SHP77 treated with DMSO at 0.1 percent for 48 hours (cell line): ENCODE results near the gene CA5A.
"Not testable (repeated sequence)": the region's sequence is repeated elsewhere in the genome, so short reads cannot be mapped to it uniquely, and the experiment has no call there.

Source experiments
- DNase-seq: peaks from one replicate; lab custom pipeline; 2025; lab: John Stamatoyannopoulos, UW

CA5A gene

DNA sequence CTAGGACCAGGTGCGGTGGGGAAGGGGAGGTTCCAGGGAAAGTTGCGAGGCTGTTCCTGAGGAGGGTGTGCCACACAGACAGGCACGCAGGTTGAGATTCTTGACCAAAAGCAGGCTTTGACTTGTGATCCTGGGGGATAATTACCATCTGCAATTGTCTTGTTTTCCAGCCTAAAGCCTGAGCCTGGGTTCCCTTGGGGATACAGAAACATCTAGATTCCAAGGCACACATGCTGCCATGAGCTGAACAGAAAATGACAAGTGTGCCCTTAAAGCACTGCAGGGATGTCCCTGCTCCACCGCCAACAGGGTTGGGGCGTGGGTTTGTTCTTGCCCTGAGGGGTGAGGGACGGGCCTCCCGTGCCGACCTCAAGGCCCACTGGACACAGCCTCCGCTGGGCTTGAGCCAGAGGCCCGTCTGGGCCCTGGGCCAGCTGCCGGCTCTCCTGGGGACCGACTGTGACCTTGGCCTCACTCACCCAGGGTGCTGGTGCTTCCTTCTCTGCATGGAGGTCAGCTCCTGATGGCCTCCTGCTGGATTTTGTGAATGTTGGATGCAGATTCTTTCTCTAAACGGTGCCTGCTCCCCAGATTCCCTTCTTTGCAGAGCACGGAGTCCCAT is 14.0 kb downstream of the CA5A start:
- no peak for DNase-seq

DNA sequence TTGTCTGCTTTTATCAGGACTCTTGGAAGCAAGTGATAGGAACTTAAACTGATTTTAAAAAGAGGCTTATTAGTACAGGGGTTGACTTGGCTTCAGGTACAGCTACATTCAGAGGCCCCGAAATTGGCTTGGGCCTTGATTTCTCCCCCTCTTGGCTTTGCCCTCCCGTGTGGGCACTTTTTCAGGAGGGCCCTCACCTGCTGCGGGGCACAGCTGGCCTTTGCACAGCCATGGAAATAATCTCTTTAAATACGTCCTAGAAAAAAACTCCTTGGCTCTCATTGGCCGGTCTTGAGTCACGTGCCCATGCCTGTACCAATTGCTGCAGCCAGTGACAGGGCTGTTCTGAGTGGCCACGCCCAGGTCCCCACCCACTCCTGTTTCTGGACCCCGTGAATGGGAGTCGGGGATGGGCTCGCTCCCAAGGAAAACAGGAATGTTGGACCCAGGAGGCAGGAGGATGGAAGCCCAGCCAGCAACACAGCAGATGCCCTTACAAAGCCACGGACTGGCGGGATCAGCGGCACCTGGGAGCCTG is 15.0 kb downstream of the CA5A start:
- peak; percentile 97 for DNase-seq

DNA sequence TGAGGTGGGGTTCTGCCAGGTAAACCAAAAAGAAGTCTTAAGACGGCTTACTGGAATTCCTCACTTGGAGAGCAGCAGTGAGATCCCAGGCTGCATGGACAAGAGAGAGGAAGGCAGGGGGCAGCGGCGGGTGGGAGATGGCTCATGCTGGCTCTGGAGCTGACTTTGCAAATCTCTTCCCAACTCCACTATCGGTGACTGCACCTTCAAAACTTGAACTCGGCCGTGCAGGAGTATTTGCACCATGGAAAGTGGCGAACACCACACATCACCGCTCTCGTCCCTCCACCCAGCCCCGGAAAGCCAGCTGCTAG is 16.7 kb downstream of the CA5A start:
- DNase-seq = no peak

DNA sequence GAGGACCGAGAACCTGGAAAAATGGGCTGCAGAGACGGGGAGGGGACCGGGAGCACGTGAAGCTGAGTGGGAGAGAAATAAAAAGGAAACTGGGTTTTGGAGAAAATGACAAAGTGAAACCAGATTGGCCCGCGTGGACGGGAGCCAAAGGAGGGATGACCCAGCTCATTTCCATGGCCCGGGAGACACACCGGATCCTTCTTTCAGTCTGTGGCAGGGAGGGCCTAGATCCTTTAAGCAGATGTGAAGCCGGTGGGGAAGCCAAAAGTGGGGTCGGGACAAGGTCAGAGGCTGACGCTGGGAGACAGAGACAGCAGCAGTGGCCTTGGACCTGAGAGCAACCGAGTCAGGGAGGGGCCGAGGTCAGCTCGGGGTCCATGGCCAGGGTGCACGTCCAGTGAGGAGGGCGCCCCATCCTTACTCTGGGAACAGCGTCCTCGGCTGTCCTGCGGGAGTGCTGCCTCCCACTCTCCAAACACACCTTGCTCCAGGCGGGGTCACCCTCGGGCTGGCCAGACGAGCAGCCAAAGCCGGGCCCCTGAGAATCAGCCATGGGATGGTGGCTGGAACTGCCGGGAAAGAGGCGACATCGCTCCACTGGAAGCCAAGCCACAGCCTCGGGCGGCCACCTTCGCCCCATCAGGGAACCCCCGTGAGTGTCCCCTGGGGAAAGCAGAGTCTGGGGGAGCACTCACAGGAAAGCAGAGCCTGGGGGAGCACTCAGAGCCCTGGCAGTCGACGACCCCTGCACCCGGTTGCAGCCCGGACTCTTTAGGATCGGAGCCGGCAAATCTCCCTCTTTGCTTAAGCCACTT is 17.3 kb downstream of the CA5A start:
- DNase-seq = no peak

DNA sequence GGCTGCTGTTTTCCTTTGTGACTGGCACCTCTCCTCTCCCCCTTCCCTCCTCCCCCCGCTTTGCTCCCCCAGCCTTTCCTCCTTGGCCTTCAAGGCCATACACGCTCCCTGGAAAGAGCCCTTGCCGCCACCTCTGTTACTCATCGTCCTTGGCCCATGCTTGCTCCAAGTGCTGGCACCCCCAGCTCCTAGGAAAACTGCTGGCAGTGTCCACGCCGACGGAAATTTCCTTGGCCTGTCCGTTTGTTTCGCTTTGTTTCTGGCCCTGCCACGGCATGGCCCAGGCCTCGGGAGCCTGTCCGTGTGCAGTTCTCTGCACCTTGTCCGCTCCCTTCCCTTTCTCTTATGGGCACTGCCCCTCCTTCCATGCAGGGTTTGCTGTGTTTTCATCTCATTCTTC is 18.0 kb downstream of the CA5A start:
- no peak for DNase-seq

DNA sequence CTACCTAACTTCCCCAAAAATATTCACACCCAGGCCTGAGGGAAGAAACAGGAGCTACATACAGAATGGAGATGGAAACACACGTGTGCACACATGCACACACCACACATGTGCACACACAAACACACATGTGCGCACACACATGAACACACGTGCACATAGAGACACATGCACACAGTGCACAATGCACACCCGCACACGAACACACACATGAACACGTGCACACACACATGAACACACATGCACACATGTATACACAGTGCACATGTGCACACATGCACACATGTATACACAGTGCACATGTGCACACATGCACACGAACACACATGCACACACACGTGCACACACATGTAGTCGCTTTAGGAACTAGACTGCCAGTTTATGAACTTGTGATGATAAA is 18.8 kb downstream of the CA5A start:
- DNase-seq = no peak

DNA sequence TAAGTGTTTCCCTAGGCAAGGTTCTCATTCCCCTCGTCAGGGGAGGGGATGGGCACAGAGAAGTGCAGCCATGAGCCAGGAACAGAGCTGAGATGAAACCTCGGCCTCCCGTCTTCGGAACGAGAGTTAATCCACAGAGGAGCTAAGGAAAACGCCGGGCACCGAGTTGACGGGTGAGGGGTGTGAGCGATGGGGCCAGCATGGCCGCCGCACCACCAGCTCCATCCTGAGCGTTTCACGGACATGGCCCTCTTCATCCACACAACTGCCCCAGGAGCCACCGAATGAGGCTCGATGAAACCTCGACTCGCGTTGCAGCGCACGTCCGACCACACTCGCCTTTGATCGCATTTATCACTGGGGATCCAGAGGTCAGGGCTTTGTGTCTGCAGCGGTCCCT is 21.5 kb downstream of the CA5A start:
- DNase-seq = no peak

DNA sequence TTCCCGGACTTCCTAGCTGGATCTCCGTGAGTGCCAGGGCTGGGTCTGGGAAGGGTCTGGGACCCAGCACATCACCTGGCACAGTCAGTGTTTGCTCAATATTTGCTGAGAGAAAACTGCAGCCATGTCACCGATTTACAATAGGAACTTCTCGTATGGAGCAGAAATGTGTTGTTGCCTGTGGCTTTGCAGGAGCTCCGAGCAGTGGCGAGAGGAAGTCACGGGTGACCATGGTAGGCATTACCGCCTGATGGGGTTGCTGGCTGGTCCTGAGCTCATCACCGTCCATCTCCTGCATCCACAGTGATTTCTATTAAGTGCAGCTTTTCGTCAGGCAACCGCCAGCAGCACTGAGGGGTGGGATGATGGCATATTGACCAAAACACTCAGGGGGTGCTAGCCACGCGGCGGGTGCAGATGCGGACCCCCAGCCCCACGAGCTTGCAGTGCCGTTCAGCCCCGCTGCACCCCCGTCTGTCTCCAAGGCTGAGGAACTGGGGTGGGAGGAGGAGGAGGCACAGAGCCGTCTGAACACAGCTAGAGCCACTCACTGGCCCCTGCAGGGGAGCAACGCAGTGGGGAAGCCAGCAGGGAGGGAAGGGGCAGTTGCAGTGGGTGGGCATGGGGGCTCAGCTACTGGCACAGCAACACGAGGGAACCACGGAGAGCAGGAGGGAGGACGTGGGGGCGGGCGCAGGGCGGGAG is 22.2 kb downstream of the CA5A start:
- not testable (repeated sequence) for DNase-seq

DNA sequence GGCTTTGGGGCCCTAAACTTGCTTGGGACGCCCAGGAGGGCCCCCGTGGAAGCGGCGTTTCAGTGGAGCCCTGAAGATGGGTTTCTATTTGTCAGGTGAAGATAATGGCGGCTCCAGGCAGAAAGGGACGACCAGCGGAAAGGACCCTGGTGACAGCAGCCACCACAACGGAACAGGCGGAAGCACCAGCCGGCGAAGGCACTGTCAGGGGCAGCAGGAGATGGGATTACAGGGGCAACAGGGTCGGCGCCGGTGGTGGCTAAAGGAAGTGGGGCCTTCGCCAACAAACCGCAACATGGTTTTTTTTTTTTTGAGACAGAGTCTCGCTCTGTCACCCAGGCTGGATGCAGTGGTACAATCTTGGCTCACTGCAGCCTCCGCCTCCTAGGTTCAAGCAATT is 23.6 kb downstream of the CA5A start:
- DNase-seq = not testable (repeated sequence)

DNA sequence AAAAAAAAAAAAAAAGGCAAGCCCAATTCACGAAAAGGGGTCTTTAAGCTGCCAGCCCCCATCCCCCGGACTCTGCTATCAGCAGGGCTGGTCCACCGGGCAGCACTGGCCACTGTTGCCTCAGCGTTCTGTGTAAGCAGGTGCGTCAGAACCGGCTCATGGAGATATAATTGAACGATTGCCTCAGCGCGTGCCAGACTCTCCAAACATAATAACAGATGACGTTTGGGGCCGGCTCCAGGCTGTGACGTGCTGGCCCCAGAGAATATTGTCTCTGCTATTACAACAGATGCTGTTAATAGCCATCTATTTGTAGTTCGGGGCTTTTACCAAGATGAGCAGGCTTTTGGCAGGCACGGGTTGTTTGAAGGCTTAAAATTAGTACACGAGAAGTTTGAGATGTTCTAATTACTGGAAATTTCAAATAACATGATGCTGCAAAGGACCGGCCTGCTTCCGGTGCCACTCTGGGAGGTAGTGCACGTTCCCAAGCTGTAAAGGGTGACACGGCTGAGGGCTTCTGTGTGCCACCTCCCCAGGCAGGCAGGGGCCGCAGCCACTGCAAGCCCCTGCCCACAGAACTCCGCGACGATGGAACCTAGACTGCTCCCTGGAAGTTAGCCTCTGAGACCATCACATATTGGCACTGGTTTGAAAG is 25.1 kb downstream of the CA5A start:
- DNase-seq = peak; percentile 95

DNA sequence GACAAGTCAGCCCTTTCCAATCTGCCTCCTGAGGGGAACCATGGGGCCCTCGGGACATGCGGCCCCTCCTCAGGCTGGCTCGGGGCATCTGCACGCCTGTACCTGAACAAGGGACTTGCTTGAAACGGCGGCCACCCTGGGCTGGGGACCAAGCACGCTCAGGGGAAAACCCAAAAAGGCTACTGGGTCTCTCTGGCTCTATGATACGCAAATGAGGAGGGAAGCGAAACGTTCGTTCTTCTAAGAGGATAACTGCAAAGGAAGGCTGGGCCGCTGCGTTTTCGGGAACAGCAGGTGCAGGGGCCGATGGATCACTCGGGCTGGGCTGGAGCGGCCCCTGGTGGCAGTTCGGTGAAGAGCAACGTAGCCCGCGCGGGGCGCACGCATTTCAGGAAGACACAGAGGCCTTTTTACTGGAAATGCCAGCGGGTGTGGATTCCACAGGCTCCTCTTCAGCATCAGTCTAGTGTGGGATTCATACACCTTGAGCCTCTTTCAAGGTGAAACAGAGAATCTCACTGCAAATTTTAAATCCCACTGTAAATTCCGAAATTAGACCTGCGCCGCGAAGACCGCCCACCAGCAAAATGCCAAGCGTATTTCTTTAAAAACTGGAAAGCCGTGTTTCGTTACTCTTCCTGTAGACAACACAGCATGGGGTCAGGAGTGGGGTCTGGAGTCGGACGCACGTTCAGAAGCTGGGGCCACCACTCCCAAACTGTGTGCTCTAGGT is 27.0 kb downstream of the CA5A start:
- DNase-seq = peak; percentile 75

DNA sequence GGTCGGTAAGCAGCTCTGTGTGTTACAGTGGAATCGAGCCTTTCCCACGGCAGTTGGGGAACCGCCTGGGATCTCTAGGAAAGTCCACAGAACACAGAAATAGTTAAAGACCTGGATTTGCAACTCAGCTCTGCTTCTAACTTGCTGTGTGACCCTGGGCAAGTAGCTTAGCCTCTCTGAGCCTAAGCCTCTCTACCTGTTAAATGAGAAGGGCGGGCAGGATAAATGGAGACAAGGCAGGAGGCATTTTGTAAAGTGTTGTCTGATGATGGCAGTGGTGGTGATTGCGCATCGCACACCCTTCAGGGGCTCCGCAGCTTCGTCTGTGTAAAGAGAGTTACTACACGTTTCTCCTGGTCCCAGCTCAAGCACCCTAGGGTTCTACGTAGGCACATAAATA is 28.2 kb downstream of the CA5A start:
- DNase-seq = not testable (repeated sequence)

DNA sequence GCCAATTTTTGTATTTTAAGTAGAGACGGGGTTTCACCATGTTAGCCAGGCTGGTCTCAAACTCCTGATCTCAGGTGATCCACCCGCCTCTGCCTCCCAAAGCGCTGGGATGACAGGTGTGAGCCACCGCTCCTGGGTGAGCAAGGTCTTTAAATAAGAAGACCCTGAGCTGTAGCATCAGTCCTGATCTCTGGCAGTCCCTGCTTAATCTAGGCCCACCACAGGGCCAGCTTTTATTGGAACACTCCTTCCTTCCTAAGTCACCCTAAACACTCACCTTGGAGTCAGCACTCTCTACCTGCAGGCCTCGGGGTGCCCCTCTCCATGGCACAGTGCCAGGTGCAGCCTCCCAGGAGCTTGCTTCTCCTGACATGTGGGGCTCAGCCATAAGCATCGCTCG is 30.8 kb downstream of the CA5A start:
- not testable (repeated sequence) for DNase-seq

DNA sequence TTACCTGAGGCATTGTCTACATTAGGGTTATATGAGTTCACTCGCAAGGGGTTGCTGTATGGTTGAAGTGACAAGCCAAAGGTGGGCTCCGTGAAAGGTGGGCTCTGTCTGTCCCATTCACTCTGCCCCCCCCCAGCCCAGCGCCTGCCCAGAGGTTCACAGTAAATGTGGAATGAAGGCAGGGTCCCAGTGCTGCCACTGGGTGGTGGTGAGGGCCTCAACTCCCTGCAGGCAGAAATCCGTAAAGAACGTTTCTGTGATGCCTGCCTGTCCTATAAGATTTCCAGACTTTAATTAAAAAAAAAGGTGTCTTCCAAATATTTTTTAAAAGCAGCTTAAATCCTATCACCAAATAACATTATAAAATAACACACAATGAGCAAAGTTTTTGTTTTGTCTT is 31.4 kb downstream of the CA5A start:
- DNase-seq = not testable (repeated sequence)

DNA sequence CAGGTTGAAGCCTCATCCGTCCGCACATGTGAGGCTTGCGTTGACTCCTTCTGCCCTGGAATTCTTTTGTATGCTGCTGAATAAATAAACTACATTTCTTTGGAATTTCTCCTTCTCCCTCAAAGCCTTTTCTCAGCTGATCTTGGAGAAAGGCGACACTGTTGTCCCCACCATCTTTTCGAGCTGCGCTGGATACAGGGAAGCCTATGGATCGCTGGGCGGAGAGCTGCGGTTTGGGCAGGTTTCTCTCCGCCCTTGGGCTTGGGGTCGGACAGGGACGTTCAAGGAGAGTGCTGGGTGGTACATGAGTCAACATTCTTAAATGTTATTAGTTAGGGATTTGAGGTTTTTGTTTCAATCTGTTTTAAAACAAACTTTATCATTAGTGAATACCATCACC is 35.8 kb downstream of the CA5A start:
- not testable (repeated sequence) for DNase-seq

DNA sequence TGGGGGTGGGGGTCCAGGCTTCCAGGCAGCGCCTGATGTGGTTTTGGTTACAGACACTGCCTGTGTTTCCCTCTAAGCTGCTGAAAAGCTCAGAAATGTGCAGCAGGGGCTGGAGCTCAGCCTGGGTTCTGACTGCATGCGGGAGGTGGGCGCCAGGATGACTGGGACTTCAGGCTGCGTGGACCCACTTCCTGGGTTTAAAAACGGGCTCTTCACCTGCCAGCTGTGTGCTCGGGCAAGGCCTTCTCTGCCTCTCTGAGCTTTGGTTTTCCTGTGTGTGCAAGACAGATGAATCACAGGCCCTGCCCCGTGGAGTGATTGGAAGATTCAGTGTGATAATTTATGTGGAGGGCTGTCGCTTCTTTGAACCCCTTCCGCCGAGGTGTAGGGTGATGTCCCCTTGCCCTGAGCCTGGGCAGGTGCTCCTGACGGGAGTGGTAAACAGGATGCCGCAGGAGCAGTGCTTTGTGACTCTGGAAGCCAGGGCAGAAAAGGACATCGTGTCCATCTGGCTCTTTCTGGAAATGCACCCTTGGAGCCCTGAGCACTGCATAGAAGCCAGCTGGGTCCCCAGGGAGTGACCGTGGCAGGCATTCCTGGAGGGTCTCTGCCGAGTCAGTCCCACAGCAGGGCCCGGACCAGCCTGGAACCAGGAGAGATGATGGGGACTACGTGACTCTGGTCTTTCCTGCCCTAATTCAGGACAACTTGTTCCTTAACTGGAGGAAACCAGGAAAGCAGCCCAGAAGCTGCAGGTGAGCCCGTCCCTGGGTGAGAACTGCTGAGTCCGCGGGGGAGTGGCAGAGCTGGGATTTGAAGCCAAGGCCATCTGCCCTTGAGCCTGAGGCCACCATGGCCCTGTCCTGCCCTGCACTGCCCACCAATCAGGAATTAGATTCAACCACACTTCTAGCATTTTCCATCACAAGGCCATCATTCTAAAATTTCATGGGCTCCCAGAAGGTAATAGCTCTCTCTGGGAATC is 38.5 kb downstream of the CA5A start:
- peak; percentile 23 for DNase-seq

DNA sequence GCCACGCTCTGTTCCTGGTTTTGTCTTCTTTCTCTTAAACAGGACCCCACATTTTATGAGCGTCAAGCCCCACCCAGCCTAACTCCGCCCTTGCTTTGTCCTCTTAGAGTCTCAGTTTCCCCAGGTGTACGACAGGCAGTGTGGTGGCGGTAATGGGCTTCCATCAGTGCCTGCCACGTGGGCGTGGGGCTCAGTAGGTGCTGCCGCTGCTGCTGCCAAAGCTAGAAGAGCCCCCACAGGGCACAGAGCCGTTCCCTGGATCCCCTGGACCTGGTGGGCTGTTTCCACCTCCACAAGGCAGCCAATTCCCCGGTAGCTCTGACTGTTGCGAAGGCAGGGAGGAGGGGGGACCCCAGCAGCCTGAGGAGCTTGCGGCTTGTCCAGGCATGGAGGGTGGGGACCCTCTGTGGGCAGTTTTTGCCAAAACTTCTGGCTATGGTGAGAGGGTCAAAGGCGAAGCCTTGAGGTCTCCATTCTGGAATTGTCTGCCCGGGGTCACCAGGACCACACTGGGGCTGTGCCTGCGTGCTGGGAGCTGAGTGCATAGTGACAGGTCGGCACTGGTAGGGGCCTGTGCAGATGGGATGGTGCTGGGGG is 39.3 kb downstream of the CA5A start:
- DNase-seq = not testable (repeated sequence)

DNA sequence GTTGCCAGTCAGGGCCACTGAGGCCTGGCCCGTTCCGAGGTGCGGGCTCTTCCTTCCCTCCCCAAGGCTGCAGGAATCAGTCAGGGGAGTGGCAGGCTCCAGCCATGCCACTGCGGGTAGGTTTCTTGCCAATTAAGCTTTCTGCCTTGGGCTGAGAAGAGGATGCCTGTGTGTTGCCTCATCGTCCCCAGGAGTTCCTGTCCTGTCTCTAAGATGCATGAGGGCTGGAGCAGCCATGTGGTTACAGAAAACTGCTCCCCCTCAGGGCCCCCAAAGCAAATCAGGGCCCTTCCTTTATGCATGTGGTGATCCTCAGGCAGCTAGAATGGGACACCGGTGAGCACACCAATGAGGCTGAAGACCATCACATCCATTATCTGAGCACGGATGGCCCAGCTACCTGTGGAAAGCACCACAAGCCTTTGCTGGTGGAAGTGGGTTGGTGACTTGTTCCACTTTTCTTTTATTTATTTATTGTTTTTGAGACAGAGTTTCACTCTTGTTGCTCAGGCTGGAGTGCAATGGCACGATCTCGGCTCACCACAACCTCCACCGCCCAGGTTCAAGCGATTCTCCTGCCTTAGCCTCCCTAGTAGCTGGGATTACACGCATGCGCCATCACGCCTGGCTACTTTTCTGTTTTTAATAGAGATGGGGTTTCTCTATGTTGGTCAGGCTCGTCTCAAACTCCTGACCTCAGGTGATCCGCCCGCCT is 40.0 kb downstream of the CA5A start:
- DNase-seq = not testable (repeated sequence)

DNA sequence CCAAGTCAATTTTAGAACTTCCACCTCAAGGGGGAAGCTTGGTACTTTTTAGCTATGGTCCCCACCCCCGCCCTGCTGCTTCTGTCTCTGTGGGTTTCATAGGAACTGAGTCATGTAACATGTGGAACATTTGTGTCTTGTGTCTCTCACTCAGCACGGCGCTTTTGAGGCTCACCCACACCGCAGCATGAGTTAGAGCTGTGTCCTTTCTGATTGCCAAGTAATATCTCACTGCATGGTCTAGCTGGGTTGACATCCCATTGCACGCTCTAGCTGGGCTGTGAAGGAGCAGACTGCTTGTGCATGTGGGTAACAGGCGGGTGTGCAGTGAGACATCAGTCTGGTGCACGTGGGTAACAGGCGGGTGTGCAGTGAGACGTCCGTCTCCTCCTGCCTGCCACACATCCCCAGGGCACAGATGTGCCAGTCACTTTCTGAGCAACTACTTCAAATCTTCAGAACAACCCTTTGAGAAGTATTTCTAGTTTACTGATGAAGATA is 40.6 kb downstream of the CA5A start:
- DNase-seq = no peak
